ENCODE data around the gene DENND4C. TPM values are rescaled to one million over a fixed set of nuclear protein-coding genes. Genes with fewer than 3 reads are reported as not detected.

DENND4C gene
- total and polyA plus RNA-seq, 4 experiments from 2014 or later, result 29.4 to 71.8 (median 57.5) TPM

GRCh38 chr9:19405771-19406170 is 175.3 kb downstream of the DENND4C start:
- Histone ChIP-seq H3K27ac (ENCODE audit: low read depth, low read length) (no peak overlapping the region), H3K27me3 (ENCODE audit: insufficient read depth, low read length) (no peaks in the 10 kb centered on the region), H3K4me3 (ENCODE audit: low read length in 2 of 2) (no peak overlapping the region), H3K9me3 (ENCODE audit: control insufficient read depth in 1 of 2, low read length in 2 of 2) (no peaks in the 10 kb centered on the region), H3K4me1 (ENCODE audit: insufficient read depth, low read length) (peaks cover 20% of the 10 kb centered on the region), H3K36me3 (ENCODE audit: insufficient read depth, low read length) (no peaks in the 10 kb centered on the region)
- Mint-ChIP-seq H3K9me3 (peaks cover 0 to 7% (median 0%) of the 10 kb centered on the region in 8 donors), H3K27me3 (no peaks in the 10 kb centered on the region), H3K4me3 (no peak overlapping the region), H3K36me3 (peaks cover 0 to 8% of the 10 kb centered on the region in 2 donors), H3K4me1 (peaks cover 5 to 24% (median 14%) of the 10 kb centered on the region in 4 donors), H3K27ac (peak overlapping the region in 4 of 7 donors; percentile 15 to 79 (median 43))
- ChIA-PET CTCF (ENCODE audit: partially characterized antibody) (no interaction called here), POLR2A (ENCODE audit: partially characterized antibody) (interaction anchor here (1.2 kb wide), 1 partner anchor 26 kb away, joined by 4 read pairs; the partner anchor contains the start of gene RPS6)
- intact Hi-C loops (cut with micrococcal nuclease), result loop anchor here (5.0 to 10.0 kb wide), 2 partner anchors 223 to 1629 kb away; partner anchors contain the start of gene HACD4
- DNase-seq, result no peak

GRCh38 chr9:19408316-19408692 is 177.8 kb downstream of the DENND4C start:
- no peaks in the 10 kb centered on the region for H3K9me3 ChIP-seq (ENCODE audit: control insufficient read depth in 1 of 2, low read length in 2 of 2)
- peaks cover 23% of the 10 kb centered on the region for H3K4me1 ChIP-seq (ENCODE audit: insufficient read depth, low read length)
- no peaks in the 10 kb centered on the region for H3K36me3 ChIP-seq (ENCODE audit: insufficient read depth, low read length)
- intact Hi-C loops (cut with micrococcal nuclease), result loop anchor here (1.0 to 10.0 kb wide), 6 partner anchors 28 to 1626 kb away; partner anchors contain the start of genes DENND4C, HACD4, RPS6 and RRAGA
- Mint-ChIP-seq H3K27ac (peak overlapping the region; percentile 29 to 83 (median 65)), H3K4me3 (peak overlapping the region; percentile 82 to 96 (median 96)), H3K27me3 (no peaks in the 10 kb centered on the region), H3K4me1 (peaks cover 5 to 24% (median 15%) of the 10 kb centered on the region in 4 donors), H3K9me3 (peaks cover 0 to 7% (median 0%) of the 10 kb centered on the region in 8 donors), H3K36me3 (peaks cover 0 to 8% of the 10 kb centered on the region in 2 donors)
- peak overlapping the region; percentile 94 to 100 for H3K4me3 ChIP-seq (ENCODE audit: low read length in 2 of 2)
- DNase-seq, result peak in 1 of 5 donors; percentile 4
- H3K27me3 ChIP-seq (ENCODE audit: insufficient read depth, low read length), result no peaks in the 10 kb centered on the region
- CTCF ChIA-PET (ENCODE audit: partially characterized antibody), result interaction anchor here (3.0 kb wide), 1 partner anchor 56 kb away, joined by 13 read pairs; no protein-coding TSS in a partner anchor
- POLR2A ChIA-PET (ENCODE audit: partially characterized antibody), result interaction anchor here (1.3 to 4.3 kb wide), 2 partner anchors 29 to 31 kb away, joined by 3 to 39 read pairs; partner anchors contain the start of gene RPS6
- H3K27ac ChIP-seq (ENCODE audit: low read depth, low read length), result no peak overlapping the region

- H3K4me3 ChIP-seq (ENCODE audit: low read length in 2 of 2), result peak within 1 kb of the TSS; percentile 94 to 100
These were observed 178.4 kb downstream of the DENND4C start, which contains the start of gene ACER2 for GRCh38 chr9:19408693-19409400. Gene ACER2, plus strand, starts transcription at chr9:19409009. Its CDS starts 76 bp downstream, at chr9:19409085.

GRCh38 chr9:19409401-19410194 is 179.1 kb downstream of the DENND4C start:
- Mint-ChIP-seq H3K4me3 (peak overlapping the region; percentile 91 to 96 (median 96)), H3K27ac (peak overlapping the region in 6 of 7 donors; percentile 79 to 94 (median 90)), H3K36me3 (peaks cover 0 to 8% of the 10 kb centered on the region in 2 donors), H3K27me3 (no peaks in the 10 kb centered on the region), H3K4me1 (peaks cover 5 to 24% (median 17%) of the 10 kb centered on the region in 4 donors), H3K9me3 (no peaks in the 10 kb centered on the region)
- ChIA-PET POLR2A (ENCODE audit: partially characterized antibody) (interaction anchor here (0.9 to 4.3 kb wide), 7 partner anchors 11 to 361 kb away, joined by 3 to 39 read pairs (median 4); partner anchors contain the start of genes RPS6 and RRAGA), CTCF (ENCODE audit: partially characterized antibody) (interaction anchor here (0.9 to 3.0 kb wide), 4 partner anchors 34 to 1701 kb away, joined by 3 to 13 read pairs (median 3); no protein-coding TSS in a partner anchor)
- H3K4me3 ChIP-seq (ENCODE audit: low read length in 2 of 2), result peak overlapping the region; percentile 94 to 100
- H3K4me1 ChIP-seq (ENCODE audit: insufficient read depth, low read length), result peaks cover 23% of the 10 kb centered on the region
- intact Hi-C loops (cut with micrococcal nuclease), result loop anchor here (2.0 to 10.0 kb wide), 4 partner anchors 47 to 1625 kb away; partner anchors contain the start of genes DENND4C and HACD4
- no peaks in the 10 kb centered on the region for H3K36me3 ChIP-seq (ENCODE audit: insufficient read depth, low read length)
- no peaks in the 10 kb centered on the region for H3K9me3 ChIP-seq (ENCODE audit: control insufficient read depth in 1 of 2, low read length in 2 of 2)
- peak overlapping the region; percentile 69 for H3K27ac ChIP-seq (ENCODE audit: low read depth, low read length)
- no peaks in the 10 kb centered on the region for H3K27me3 ChIP-seq (ENCODE audit: insufficient read depth, low read length)
- peak in 1 of 5 donors; percentile 8 for DNase-seq

More at GRCh38 chr9:19408693-19409400, 178.4 kb downstream of the DENND4C start, which contains the start of gene ACER2:
- H3K4me1 Mint-ChIP-seq, result peaks cover 5 to 24% (median 16%) of the 10 kb centered on the region in 4 donors
- Histone ChIP-seq H3K27me3 (ENCODE audit: insufficient read depth, low read length) (no peaks in the 10 kb centered on the region), H3K27ac (ENCODE audit: low read depth, low read length) (peak within 1 kb of the TSS; percentile 69), H3K4me1 (ENCODE audit: insufficient read depth, low read length) (peaks cover 23% of the 10 kb centered on the region), H3K9me3 (ENCODE audit: control insufficient read depth in 1 of 2, low read length in 2 of 2) (no peaks in the 10 kb centered on the region), H3K36me3 (ENCODE audit: insufficient read depth, low read length) (no peaks in the 10 kb centered on the region)
- no peaks in the 10 kb centered on the region for H3K27me3 Mint-ChIP-seq
- peaks cover 0 to 8% of the 10 kb centered on the region in 2 donors for H3K36me3 Mint-ChIP-seq
- ChIA-PET POLR2A (ENCODE audit: partially characterized antibody) (interaction anchor here (0.9 to 4.3 kb wide), 5 partner anchors 14 to 360 kb away, joined by 3 to 39 read pairs (median 4); partner anchors contain the start of genes RPS6 and RRAGA), CTCF (ENCODE audit: partially characterized antibody) (interaction anchor here (0.9 to 3.0 kb wide), 4 partner anchors 34 to 1701 kb away, joined by 3 to 13 read pairs (median 3); no protein-coding TSS in a partner anchor)
- H3K4me3 Mint-ChIP-seq, result peak within 1 kb of the TSS; percentile 91 to 96 (median 96)
- H3K27ac Mint-ChIP-seq, result peak within 1 kb of the TSS; percentile 65 to 94 (median 90)
- intact Hi-C loops (cut with micrococcal nuclease), result loop anchor here (1.0 to 10.0 kb wide), 6 partner anchors 29 to 1626 kb away; partner anchors contain the start of genes DENND4C, HACD4, RPS6 and RRAGA
- peaks cover 0 to 2% (median 0%) of the 10 kb centered on the region in 8 donors for H3K9me3 Mint-ChIP-seq
- DNase-seq, result peak; percentile 91 to 97 (median 93)

GRCh38 chr9:19410195-19410503 is 179.7 kb downstream of the DENND4C start:
- H3K27ac Mint-ChIP-seq, result peak overlapping the region in 4 of 7 donors; percentile 42 to 92 (median 90)
- Histone ChIP-seq H3K27ac (ENCODE audit: low read depth, low read length) (no peak overlapping the region), H3K9me3 (ENCODE audit: control insufficient read depth in 1 of 2, low read length in 2 of 2) (no peaks in the 10 kb centered on the region), H3K4me1 (ENCODE audit: insufficient read depth, low read length) (peaks cover 23% of the 10 kb centered on the region), H3K4me3 (ENCODE audit: low read length in 2 of 2) (no peak overlapping the region), H3K27me3 (ENCODE audit: insufficient read depth, low read length) (no peaks in the 10 kb centered on the region), H3K36me3 (ENCODE audit: insufficient read depth, low read length) (no peaks in the 10 kb centered on the region)
- peak overlapping the region; percentile 91 to 96 (median 96) for H3K4me3 Mint-ChIP-seq
- POLR2A ChIA-PET (ENCODE audit: partially characterized antibody), result interaction anchor here (0.6 to 4.3 kb wide), 5 partner anchors 10 to 361 kb away, joined by 3 to 39 read pairs (median 4); partner anchors contain the start of genes RPS6 and RRAGA
- DNase-seq, result no peak
- H3K4me1 Mint-ChIP-seq, result peaks cover 5 to 24% (median 17%) of the 10 kb centered on the region in 4 donors
- intact Hi-C loops (cut with micrococcal nuclease), result no loop called here
- CTCF ChIA-PET (ENCODE audit: partially characterized antibody), result interaction anchor here (3.0 kb wide), 1 partner anchor 54 kb away, joined by 13 read pairs; no protein-coding TSS in a partner anchor
- peaks cover 0 to 8% of the 10 kb centered on the region in 2 donors for H3K36me3 Mint-ChIP-seq
- no peaks in the 10 kb centered on the region for H3K9me3 Mint-ChIP-seq
- no peaks in the 10 kb centered on the region for H3K27me3 Mint-ChIP-seq

- H3K4me1 ChIP-seq (ENCODE audit: insufficient read depth, low read length), result peaks cover 23% of the 10 kb centered on the region
- H3K36me3 ChIP-seq (ENCODE audit: insufficient read depth, low read length), result no peaks in the 10 kb centered on the region
- H3K27ac ChIP-seq (ENCODE audit: low read depth, low read length), result no peak overlapping the region
- peak overlapping the region in 4 of 8 donors; percentile 95 to 96 (median 96) for H3K4me3 Mint-ChIP-seq
- no peaks in the 10 kb centered on the region for H3K9me3 ChIP-seq (ENCODE audit: control insufficient read depth in 1 of 2, low read length in 2 of 2)
- DNase-seq, result no peak
- H3K4me3 ChIP-seq (ENCODE audit: low read length in 2 of 2), result no peak overlapping the region
- no peaks in the 10 kb centered on the region for H3K9me3 Mint-ChIP-seq
- intact Hi-C loops (cut with micrococcal nuclease), result no loop called here
- no peaks in the 10 kb centered on the region for H3K27me3 Mint-ChIP-seq
- no peak overlapping the region for H3K27ac Mint-ChIP-seq
- POLR2A ChIA-PET (ENCODE audit: partially characterized antibody), result interaction anchor here (0.6 to 4.3 kb wide), 4 partner anchors 10 to 226 kb away, joined by 3 to 39 read pairs (median 4); partner anchors contain the start of gene RPS6
- H3K4me1 Mint-ChIP-seq, result peaks cover 5 to 24% (median 17%) of the 10 kb centered on the region in 4 donors
- CTCF ChIA-PET (ENCODE audit: partially characterized antibody), result interaction anchor here (3.0 kb wide), 1 partner anchor 54 kb away, joined by 13 read pairs; no protein-coding TSS in a partner anchor
- peaks cover 1 to 8% of the 10 kb centered on the region in 2 donors for H3K36me3 Mint-ChIP-seq
- no peaks in the 10 kb centered on the region for H3K27me3 ChIP-seq (ENCODE audit: insufficient read depth, low read length)
These were observed 180.1 kb downstream of the DENND4C start for GRCh38 chr9:19410594-19410993.

Measured in CD4-positive, alpha-beta memory T cell (primary cell).